Mesendoderm (in vitro differentiated cells): ENCODE measurements around the gene KCNT1.

Source experiments
- DNase-seq: peaks from one replicate; pipeline ENCODE4 v3.0.0; 2013
- H2AK5ac ChIP-seq: 2 replicates; pipeline ENCODE4 v1.6.1; 2013; ENCODE audit warnings: low read length, inconsistent platforms
- H2BK120ac ChIP-seq: 2 replicates; pipeline ENCODE4 v1.6.1; 2013; ENCODE audit warnings: low read depth, mild to moderate bottlenecking, low read length, moderate library complexity, mixed read lengths
- H2BK15ac ChIP-seq: replicated peaks from 2 replicates; pipeline ENCODE4 v1.6.1; 2013; ENCODE audit warnings: low read depth, mild to moderate bottlenecking, moderate library complexity
- H2BK5ac ChIP-seq: 2 replicates; pipeline ENCODE4 v1.6.1; 2013; ENCODE audit warnings: low read length, inconsistent platforms
- H3K18ac ChIP-seq: 2 replicates; pipeline ENCODE4 v1.6.1; 2013; ENCODE audit warnings: mild to moderate bottlenecking, low read length, mixed read lengths
- H3K23ac ChIP-seq: one replicate; pipeline ENCODE4 v1.6.1; 2013; ENCODE audit warnings: low read length
- H3K27ac ChIP-seq: 2 replicates; pipeline ENCODE4 v1.5.1; 2013; ENCODE audit warnings: low read depth, mild to moderate bottlenecking, inconsistent platforms, low read length, moderate library complexity
- H3K27me3 ChIP-seq: 2 replicates; pipeline ENCODE4 v1.6.1; 2013; ENCODE audit warnings: low read length, control low read depth, mild to moderate bottlenecking, inconsistent platforms; ENCODE audit not compliant: insufficient read depth, poor library complexity
- H3K36me3 ChIP-seq: 2 replicates; pipeline ENCODE4 v1.6.1; 2013; ENCODE audit warnings: low read length, inconsistent platforms; ENCODE audit not compliant: control insufficient read depth, insufficient read depth
- H3K4ac ChIP-seq: one replicate; pipeline ENCODE4 v1.6.1; 2013; ENCODE audit warnings: low read depth, mild to moderate bottlenecking, low read length, moderate library complexity
- H3K4me1 ChIP-seq: 2 replicates; pipeline ENCODE4 v1.6.1; 2013; ENCODE audit warnings: low read depth, low read length, inconsistent platforms; ENCODE audit not compliant: control insufficient read depth
- H3K4me2 ChIP-seq: 2 replicates; pipeline ENCODE4 v1.6.1; 2013; ENCODE audit warnings: low read length
- H3K4me3 ChIP-seq: 2 replicates; pipeline ENCODE4 v1.5.1; 2013; ENCODE audit warnings: mild to moderate bottlenecking, low read length
- H3K56ac ChIP-seq: one replicate; pipeline ENCODE4 v1.6.1; 2013; ENCODE audit warnings: low read length
- H3K79me1 ChIP-seq: 2 replicates; pipeline ENCODE4 v1.6.1; 2013; ENCODE audit warnings: low read length, inconsistent platforms
- H3K79me2 ChIP-seq: 2 replicates; pipeline ENCODE4 v1.6.1; 2013; ENCODE audit warnings: mild to moderate bottlenecking, low read length; ENCODE audit not compliant: control insufficient read depth, insufficient read depth
- H3K9ac ChIP-seq: 2 replicates; pipeline ENCODE4 v1.6.1; 2013; ENCODE audit warnings: low read length, inconsistent platforms
- H4K5ac ChIP-seq: one replicate; pipeline ENCODE4 v1.6.1; 2013; ENCODE audit warnings: low read length
- H4K8ac ChIP-seq: one replicate; pipeline ENCODE4 v1.6.1; 2013; ENCODE audit warnings: low read depth, mild to moderate bottlenecking, control low read depth, low read length, moderate library complexity
- WGBS: extraction: QIAGEN DNeasy Blood & Tissue Kit; methylation state at CpG from one replicate; pipeline ENCODE4 v1.1.7; 2013; ENCODE audit warnings: low lambda C conversion rate, missing lambda C conversion rate; ENCODE audit not compliant: insufficient coverage; ENCODE audit errors: extremely low coverage; 5-methylcytosine and 5-hydroxymethylcytosine counted together

Gene KCNT1

DNA sequence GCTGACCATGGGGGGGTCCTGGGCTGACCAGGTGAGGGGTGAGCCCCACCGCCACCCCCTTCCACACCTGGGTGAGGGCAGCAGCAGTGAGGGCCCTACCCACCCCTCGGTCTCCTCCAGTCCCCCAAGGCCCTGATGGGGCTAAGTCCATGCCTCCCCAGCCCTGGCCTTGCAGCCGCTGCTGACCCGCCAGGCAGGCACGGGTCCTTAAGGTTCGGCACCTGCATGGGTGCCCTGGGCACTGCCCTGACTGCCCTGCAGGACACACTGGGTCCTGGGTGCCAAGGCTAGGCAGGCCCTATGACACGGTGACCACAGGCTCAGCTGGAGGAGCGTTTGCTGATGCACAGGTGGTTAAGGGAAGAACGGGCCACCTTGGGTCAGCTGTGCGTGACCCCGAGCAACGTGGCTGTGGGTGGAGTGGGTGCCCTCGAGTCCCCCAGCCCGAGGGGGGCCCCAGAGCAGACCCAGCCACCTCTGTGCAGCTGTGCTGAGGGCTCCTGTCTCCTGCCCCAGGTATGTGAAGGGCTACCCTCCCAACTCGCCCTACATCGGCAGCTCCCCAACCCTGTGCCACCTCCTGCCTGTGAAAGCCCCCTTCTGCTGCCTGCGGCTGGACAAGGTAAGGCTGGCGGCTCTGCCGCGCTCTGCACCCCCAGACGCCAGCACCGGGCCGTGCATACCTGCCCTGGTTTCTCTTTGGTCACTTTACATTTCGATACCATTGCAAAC is 73.0 kb downstream of the KCNT1 start:
- Histone ChIP-seq H3K56ac (no peak overlapping the region), H3K27ac (no peak overlapping the region), H4K8ac (no peak overlapping the region), H3K18ac (no peak overlapping the region), H3K23ac (no peak overlapping the region), H2BK15ac (no peak overlapping the region), H3K4me2 (no peak overlapping the region), H2BK120ac (no peak overlapping the region), H4K5ac (no peak overlapping the region), H3K4me1 (no peaks in the 10 kb centered on the region), H3K79me2 (no peaks in the 10 kb centered on the region), H3K27me3 (no peaks in the 10 kb centered on the region), H3K4me3 (no peak overlapping the region), H2AK5ac (no peak overlapping the region), H2BK5ac (no peak overlapping the region), H3K36me3 (no peaks in the 10 kb centered on the region), H3K4ac (no peak overlapping the region), H3K79me1 (no peaks in the 10 kb centered on the region), H3K9ac (no peak overlapping the region)
- WGBS: no CpG with 5 or more reads among the region's 24 CpGs
- no peak for DNase-seq

DNA sequence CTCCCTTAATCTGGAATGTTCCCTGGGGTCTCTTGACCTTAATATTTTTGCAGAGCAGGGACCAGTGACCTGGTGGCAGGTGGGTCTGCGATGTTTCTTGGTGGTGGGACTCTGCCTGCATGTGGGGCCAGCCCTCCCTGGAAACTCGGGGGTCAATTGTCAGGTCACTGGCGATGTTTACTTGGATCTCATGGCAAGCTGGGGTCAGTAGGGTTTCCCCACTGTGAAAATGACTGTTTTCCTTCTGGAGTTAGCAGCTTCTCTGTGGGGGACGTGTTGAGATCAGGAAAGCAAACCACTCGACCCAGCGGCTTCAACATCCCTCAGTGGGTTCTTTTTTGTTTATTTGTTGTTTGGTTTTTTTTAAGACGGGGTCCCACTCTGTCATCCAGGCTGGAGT is 73.9 kb downstream of the KCNT1 start:
- Histone ChIP-seq H3K79me2 (no peaks in the 10 kb centered on the region), H3K79me1 (no peaks in the 10 kb centered on the region), H4K8ac (no peak overlapping the region), H2BK120ac (no peak overlapping the region), H4K5ac (no peak overlapping the region), H2BK5ac (no peak overlapping the region), H3K56ac (no peak overlapping the region), H3K18ac (no peak overlapping the region), H3K27me3 (no peaks in the 10 kb centered on the region), H3K23ac (no peak overlapping the region), H3K4ac (no peak overlapping the region), H3K4me1 (no peaks in the 10 kb centered on the region), H3K9ac (no peak overlapping the region), H3K27ac (no peak overlapping the region), H3K4me3 (no peak overlapping the region), H3K4me2 (no peak overlapping the region), H3K36me3 (no peaks in the 10 kb centered on the region), H2BK15ac (no peak overlapping the region), H2AK5ac (no peak overlapping the region)
- no CpG with 5 or more reads among the region's 7 CpGs for WGBS
- no peak for DNase-seq

DNA sequence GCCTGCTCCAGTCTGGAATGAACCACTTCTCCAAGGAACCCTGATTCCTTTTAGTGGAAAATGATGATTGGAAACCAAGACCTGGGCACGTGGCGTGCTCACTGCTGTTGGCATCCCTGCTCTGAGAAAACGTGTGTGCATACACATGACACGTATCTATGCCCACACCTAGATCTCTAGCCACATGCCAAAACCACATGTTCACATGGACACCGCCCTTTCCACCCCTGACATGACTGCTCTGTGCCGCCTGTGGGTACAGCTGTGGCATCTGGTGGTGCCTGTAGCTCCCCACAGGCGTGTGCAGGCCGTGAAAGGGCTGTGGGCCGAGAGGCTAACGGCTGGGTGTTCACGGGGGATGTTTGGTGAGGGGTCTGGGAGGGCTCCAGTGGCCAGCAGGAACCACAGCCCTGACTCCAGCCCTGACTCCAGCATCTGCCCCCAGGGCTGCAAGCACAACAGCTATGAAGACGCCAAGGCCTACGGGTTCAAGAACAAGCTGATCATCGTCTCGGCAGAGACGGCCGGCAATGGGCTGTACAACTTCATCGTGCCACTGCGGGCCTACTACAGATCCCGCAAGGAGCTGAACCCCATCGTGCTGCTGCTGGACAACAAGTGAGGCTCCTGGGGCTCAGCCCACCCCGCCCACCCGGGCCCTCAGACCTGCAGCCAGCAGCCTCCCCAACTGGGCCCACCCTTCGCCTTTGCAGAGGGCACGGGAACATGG is 75.1 kb downstream of the KCNT1 start:
- Histone ChIP-seq H3K4me2 (no peak overlapping the region), H3K36me3 (no peaks in the 10 kb centered on the region), H2AK5ac (no peak overlapping the region), H3K18ac (no peak overlapping the region), H3K23ac (no peak overlapping the region), H3K4me3 (no peak overlapping the region), H3K79me2 (no peaks in the 10 kb centered on the region), H3K79me1 (no peaks in the 10 kb centered on the region), H2BK5ac (no peak overlapping the region), H4K8ac (no peak overlapping the region), H3K4ac (no peak overlapping the region), H3K4me1 (no peaks in the 10 kb centered on the region), H3K56ac (no peak overlapping the region), H4K5ac (no peak overlapping the region), H3K27me3 (no peaks in the 10 kb centered on the region), H2BK120ac (no peak overlapping the region), H3K27ac (no peak overlapping the region), H2BK15ac (no peak overlapping the region), H3K9ac (no peak overlapping the region)
- WGBS: no CpG with 5 or more reads among the region's 25 CpGs
- DNase-seq: no peak

DNA sequence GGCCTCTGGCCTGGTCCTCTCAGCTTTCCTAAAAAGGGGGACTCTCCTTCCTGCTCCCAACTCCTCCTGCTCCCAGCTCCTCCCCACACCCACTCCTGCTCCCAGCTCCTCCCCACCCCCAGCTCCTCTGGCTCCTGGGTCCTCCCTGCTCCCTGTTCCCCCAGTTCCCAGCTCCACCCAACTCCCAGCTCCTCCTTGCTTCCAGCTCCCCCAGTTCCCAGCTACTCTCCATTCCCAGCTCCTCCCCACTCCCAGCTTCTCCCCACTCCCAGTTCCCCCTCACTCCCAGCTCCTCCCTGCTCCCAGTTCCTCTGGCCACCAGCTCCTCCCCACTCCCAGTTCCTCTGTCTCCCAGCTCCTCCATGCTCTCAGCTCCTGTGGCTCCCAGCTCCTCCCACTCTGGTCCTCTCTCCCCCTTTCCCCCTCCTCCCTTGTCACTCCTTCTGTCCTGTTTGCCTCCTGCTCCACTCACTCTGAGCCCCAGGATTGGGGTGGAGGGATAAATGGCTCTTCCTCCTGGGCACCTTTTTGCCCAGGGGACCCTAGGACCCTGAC is 75.7 kb downstream of the KCNT1 start:
- Histone ChIP-seq H3K56ac (no peak overlapping the region), H3K27me3 (no peaks in the 10 kb centered on the region), H3K18ac (no peak overlapping the region), H3K4me2 (no peak overlapping the region), H2BK120ac (no peak overlapping the region), H2BK5ac (no peak overlapping the region), H3K23ac (no peak overlapping the region), H3K4me1 (no peaks in the 10 kb centered on the region), H4K5ac (no peak overlapping the region), H3K4ac (no peak overlapping the region), H3K9ac (no peak overlapping the region), H3K27ac (no peak overlapping the region), H3K4me3 (no peak overlapping the region), H3K36me3 (no peaks in the 10 kb centered on the region), H2AK5ac (no peak overlapping the region), H2BK15ac (no peak overlapping the region), H4K8ac (no peak overlapping the region), H3K79me2 (no peaks in the 10 kb centered on the region), H3K79me1 (no peaks in the 10 kb centered on the region)
- no peak for DNase-seq

DNA sequence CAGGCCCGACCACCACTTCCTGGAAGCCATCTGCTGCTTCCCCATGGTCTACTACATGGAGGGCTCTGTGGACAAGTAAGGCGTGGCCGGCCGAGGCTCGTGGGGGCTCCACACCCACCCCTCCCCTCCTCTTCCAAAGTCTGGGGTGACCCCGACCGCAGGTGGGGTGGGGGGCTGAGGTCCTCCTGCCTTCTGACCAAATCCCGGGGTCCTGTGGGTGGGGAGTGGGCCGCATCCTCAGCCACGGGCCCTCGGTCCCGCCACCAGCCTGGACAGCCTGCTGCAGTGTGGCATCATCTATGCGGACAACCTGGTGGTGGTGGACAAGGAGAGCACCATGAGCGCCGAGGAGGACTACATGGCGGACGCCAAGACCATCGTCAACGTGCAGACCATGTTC is 76.4 kb downstream of the KCNT1 start:
- Histone ChIP-seq H3K79me2 (no peaks in the 10 kb centered on the region), H3K4me1 (no peaks in the 10 kb centered on the region), H3K4me3 (no peak overlapping the region), H3K79me1 (no peaks in the 10 kb centered on the region), H3K36me3 (no peaks in the 10 kb centered on the region), H3K9ac (no peak overlapping the region), H3K18ac (no peak overlapping the region), H3K27me3 (no peaks in the 10 kb centered on the region), H3K56ac (no peak overlapping the region), H3K23ac (no peak overlapping the region), H2BK5ac (no peak overlapping the region), H3K4ac (no peak overlapping the region), H4K8ac (no peak overlapping the region), H4K5ac (no peak overlapping the region), H2AK5ac (no peak overlapping the region), H3K27ac (no peak overlapping the region), H3K4me2 (no peak overlapping the region), H2BK120ac (no peak overlapping the region), H2BK15ac (no peak overlapping the region)
- no CpG with 5 or more reads among the region's 19 CpGs for WGBS
- DNase-seq: no peak
